SHP77 (cell line): ENCODE measurements around the gene NXPE3.
A peak's percentile ranks its signal among the peaks of the same experiment; 100 is the strongest.
"Not testable (repeated sequence)": the region's sequence is repeated elsewhere in the genome, so short reads cannot be mapped to it uniquely, and the experiment has no call there.

Experiments
- DNase-seq, 2 experiments: peaks; one replicate each; lab custom pipeline; 2025; lab: John Stamatoyannopoulos, UW

The NXPE3 gene

DNA sequence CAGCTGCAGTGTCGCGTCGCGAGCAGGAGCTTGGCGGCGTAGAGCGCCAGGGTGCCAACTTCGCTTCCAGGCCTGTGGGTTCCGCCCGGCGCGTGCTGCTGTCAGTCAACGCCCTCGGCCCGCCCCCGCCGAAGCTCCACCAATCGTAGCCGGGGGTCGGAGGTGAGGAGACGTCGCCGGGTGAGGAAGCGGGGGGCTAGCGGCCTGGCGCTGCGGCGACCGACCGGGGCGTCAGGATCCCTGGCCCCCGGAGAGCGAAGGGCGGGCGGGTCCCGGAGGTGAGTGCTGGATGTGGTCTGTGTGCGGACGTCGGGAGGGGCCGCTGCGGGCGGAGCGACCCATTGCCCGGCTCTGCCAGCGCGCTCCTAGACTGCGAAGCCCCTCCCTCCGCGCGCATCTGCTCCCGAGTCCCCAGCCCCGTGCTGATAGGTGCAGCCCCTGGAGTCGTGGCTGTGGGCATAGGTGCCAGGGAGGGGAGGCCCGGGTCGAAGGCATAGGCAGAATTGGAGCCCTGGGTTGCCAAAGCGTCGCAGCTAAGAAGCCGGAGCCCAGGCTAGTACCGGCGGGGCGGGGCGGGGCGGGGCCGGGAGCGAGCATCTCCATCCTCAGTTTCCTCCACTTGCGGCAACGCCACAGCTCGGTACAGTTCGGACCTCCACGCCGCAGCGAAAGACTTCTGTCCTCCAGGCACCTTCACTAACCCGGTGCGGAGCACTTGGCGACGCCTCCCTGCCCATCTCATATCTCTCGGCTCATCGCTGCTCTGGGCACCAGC lies at the start of gene NXPE3:
NXPE3 (plus strand) TSS at position 165 of the 775 bp plus-strand sequence. CDS start 6,386 bp downstream, outside the sequence.
- peak; percentile 76 to 86 for DNase-seq

DNA sequence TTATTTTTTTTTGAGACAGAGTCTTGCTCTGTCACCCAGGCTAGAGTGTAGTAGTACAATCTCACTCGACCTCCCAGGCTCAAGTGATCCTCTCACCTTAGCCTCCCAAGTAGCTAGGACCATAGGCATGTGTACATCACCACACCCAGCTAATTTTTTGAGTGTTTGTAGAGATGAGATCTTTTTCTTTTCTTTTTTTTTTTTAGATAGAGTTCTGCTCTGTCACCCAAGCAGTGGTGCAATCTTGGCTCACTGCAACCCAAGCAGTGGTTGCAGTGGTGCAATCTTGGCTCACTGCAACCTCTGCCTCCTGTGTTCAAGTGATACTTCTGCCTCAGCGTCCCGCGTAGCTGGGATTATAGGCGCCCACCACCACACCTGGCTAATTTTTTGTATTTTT lies 49.4 kb upstream of the NXPE3 start:
- no peak for DNase-seq

DNA sequence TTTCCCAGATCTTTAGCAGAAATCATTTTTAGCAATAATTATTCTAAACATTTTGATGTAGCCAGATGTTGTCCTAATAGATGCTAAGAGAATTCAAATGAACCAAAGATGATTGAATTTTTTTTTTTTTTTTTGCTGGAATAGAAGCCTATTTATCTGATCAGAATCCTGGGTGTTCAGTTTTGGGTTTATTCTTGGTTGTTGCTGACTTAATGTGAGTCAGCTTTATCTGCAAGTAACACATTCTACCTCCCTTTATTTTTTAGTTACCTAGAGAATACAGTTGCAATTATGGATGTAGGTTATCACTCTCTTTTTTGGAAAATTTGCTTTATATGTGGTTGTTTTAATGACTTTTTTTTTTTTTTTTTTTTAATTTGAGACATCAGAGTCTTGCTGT lies 48.2 kb upstream of the NXPE3 start:
- no peak for DNase-seq

DNA sequence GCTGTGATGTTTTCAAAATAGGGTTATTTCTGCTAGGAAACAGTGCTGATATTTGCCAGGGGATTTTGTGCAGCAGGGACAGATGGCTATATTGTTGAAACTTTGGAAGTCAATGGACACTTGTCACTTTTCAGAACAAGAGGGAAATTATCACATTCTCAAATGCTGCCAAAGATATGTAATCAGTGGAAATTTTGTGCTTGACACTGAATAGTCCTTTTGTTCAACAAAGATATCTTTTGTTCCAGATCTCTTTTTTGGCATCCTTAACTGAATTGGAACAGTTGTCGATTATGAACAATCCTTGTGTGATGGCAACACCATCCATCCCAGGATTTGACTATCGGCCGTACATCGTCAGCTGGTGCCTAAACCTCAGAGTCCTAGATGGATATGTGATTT lies 46.8 kb upstream of the NXPE3 start:
- DNase-seq = no peak

- DNase-seq = no peak
Observed at GRCh38 chr3:101735833-101736232, 43.2 kb upstream of the NXPE3 start.

GRCh38 chr3:101741914-101742313 lies 37.1 kb upstream of the NXPE3 start:
- not testable (repeated sequence) for DNase-seq

GRCh38 chr3:101744811-101745210 lies 34.2 kb upstream of the NXPE3 start:
- DNase-seq = no peak

DNA sequence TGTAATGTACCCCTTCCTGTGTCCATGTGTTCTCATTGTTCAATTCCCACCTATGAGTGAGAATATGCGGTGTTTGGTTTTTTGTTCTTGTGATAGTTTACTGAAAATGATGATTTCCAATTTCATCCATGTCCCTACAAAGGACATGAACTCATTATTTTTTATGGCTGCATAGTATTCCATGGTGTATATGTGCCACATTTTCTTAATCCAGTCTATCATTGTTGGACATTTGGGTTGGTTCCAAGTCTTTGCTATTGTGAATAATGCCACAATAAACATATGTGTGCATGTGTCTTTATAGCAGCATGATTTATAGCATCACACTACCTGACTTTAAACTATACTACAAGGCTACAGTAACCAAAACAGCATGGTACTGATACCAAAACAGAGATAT lies 33.1 kb upstream of the NXPE3 start:
- DNase-seq = not testable (repeated sequence)

DNA sequence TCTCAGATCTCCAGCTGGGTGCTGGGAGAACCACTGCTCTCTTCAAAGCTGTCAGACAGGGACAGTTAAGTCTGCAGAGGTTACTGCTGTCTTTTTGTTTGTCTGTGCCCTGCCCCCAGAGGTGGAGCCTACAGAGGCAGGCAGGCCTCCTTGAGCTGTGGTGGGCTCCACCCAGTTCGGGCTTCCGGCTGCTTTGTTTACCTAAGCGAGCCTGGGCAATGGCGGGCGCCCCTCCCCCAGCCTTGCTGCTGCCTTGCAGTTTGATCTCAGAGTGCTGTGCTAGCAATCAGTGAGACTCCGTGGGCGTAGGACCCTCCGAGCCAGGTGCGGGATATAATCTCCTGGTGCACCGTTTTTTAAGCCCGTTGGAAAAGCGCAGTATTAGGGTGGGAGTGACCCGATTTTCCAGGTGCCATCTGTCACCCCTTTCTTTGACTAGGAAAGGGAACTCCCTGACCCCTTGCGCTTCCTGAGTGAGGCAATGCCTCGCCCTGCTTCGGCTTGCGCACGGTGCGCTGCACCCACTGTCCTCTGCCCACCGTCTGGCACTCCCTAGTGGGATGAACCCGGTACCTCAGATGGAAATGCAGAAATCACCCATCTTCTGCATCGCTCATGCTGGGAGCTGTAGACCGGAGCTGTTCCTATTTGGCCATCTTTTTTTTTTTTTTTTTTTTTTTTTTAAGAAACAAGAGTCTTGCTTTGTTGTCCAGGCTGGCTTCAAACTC lies 25.5 kb upstream of the NXPE3 start:
- peak; percentile 18 to 27 for DNase-seq

DNA sequence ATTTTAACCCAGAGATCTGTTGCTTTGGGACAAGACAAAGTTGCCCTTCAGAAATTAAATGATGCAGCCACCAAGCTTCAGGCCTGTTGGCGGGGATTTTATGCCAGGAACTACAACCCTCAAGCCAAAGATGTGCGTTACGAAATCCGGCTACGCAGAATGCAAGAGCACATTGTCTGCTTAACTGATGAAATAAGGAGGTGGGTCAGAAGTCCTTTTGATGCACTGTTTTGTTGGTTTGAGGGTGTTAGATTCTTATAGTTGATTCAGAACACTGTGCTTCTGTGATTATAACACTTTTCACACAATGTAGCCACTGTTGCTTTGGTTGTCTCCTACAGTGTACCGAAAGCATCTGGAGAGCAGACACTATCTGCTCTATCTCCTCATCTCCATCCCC lies 20.8 kb upstream of the NXPE3 start:
- DNase-seq = no peak

DNA sequence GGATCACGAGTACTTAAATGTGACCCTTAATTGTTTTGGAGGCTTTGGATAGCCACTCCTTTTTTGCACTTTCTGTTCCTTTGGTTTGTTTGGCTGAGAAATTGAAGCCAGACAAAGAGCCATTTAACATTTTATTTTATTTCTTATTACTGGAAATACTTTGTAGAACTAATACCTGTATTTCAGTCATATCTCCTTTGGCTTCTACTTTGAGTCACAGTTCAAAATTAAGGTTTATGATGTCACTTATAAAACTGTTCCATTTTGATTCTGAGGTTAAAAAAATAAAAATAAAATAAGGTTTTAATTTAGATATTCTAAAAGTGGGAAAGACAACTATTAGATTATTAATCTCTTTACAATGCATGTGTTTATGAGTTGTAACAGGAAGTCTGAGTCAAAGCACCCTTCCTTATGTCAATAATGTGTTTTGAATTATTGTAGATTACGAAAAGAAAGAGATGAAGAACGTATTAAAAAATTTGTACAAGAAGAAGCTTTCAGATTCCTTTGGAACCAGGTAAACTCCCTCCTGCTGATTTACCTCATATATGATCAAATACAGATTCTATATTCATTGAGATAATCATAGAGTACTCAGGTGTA lies 16.9 kb upstream of the NXPE3 start:
- no peak for DNase-seq

- not testable (repeated sequence) for DNase-seq
Observed at GRCh38 chr3:101777745-101778281, 1.2 kb upstream of the NXPE3 start.

- no peak for DNase-seq
Observed at GRCh38 chr3:101778385-101779046, 495 bp upstream of the NXPE3 start.

- no peak for DNase-seq
Observed at GRCh38 chr3:101779822-101780381, 891 bp downstream of the NXPE3 start.

DNA sequence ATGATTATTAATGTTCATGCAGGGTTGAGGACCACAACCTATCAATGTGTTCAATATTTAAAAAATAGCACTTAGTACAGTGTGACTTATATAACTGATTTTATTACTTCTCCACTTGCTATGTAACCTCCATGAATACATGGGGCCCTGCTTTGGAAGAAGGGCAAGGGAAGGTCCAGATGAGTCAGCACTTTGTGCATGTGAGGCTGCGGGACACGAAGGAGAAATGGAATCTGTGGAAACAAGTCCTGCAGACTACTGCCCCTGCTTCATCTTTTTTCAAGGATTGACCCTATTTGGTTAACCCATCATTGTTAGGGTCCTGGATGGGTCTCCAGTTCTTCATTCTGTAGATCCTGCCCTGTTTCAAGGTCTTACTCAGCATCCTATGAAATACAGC lies 1.6 kb downstream of the NXPE3 start:
- DNase-seq = peak; percentile 2 to 31

GRCh38 chr3:101781166-101781565 lies 2.2 kb downstream of the NXPE3 start:
- DNase-seq = no peak

DNA sequence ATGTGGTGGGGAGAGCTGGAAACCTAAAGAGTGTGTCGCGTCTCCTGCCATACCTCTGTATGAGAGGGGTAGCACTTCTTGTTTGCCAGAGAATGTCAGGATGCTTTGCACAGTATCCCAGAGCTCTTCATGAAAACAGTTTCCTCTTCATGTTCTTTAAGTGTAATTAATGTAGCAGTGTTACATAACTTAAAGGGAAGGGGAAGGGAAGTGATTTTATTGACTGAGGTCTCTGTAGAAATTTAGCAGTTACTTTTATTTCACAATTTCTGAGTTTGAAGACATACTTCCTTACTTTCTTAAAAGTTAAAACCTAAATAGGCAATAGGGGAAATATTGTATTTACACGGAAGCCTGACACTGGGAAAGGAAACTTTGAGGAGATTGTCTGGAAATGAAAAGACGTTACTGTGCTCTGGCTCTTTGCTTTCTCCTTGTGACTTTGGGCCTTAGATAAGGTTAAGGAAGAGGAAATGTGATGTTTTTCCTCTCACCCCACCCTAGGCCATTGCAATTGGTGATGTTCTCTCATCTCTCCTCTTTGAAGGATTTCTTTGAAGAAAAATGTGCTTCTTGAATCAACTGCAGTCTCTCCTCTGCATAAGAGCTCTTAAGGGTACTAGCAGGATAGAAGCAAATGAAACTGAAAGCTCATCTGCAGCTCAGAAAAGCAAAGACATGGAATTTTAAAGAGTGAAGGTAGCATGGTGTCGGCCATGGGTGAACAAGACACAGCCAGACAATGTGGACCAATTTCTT lies 6.0 kb downstream of the NXPE3 start:
- no peak for DNase-seq

- DNase-seq = no peak
Observed at GRCh38 chr3:101791778-101792177, 12.8 kb downstream of the NXPE3 start.

- DNase-seq = no peak
Observed at GRCh38 chr3:101796077-101796680, 17.2 kb downstream of the NXPE3 start.

DNA sequence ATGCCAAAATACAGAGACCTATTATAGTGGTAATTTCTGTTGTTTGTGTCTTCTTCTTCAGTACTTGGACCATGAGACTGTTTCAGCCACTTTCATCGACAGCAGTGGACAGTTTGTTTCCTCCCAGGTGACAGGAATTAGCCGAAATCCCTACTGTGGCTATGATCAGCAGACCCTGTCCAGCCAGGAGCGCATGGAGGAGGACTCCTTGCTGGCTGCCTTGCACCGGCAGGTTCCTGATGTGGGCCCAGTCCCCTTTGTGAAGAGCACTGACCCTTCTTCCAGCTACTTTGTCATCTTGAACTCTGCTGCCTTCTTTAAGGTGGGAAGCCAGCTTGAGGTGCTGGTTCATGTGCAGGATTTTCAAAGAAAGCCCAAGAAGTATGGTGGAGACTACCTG lies 22.2 kb downstream of the NXPE3 start:
- no peak for DNase-seq

DNA sequence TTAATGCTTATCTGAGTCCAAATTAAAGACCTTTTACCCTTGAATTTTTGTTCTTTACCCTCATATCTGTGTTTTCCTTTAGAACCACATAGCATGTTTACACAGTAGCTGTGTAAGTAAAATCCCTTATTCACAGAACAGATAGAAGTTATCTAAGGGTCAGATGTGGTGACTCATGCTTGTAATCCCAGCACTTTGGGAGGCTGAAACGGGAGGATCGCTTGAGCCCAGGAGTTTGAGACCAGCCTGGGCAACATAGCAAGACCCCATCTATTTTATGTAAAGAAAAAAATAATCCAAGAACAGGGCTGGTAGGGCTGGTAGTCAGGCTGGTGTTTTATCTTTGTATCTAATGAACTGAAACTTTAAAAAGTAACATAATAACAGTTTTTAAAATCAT lies 23.2 kb downstream of the NXPE3 start:
- DNase-seq = no peak
